PC-9 (cell line): ENCODE results near the gene PAIP2.

Experiments
- EZH2 ChIP-seq: fragments of 200-600 bp; sonication (generic); IDR thresholded peaks from 2 replicates; pipeline ENCODE4 v1.8.0; 2017; ENCODE audit warnings: antibody characterized with exemption, low read depth
- TF ChIP-seq, protein P1 (sequence below): fragments of 200-600 bp; sonication (generic); conservative IDR thresholded peaks from 2 replicates; pipeline ENCODE4 v1.6.1; 2017; ENCODE audit warnings: mixed run types, antibody characterized with exemption, mild to moderate bottlenecking, moderate library complexity

GRCh38 chr5:139391570-139392323 is 50.1 kb downstream of the PAIP2 start:
- TF ChIP-seq, protein P1, sequence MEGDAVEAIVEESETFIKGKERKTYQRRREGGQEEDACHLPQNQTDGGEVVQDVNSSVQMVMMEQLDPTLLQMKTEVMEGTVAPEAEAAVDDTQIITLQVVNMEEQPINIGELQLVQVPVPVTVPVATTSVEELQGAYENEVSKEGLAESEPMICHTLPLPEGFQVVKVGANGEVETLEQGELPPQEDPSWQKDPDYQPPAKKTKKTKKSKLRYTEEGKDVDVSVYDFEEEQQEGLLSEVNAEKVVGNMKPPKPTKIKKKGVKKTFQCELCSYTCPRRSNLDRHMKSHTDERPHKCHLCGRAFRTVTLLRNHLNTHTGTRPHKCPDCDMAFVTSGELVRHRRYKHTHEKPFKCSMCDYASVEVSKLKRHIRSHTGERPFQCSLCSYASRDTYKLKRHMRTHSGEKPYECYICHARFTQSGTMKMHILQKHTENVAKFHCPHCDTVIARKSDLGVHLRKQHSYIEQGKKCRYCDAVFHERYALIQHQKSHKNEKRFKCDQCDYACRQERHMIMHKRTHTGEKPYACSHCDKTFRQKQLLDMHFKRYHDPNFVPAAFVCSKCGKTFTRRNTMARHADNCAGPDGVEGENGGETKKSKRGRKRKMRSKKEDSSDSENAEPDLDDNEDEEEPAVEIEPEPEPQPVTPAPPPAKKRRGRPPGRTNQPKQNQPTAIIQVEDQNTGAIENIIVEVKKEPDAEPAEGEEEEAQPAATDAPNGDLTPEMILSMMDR, result no peak
- no peak for TF ChIP-seq EZH2
